ENCODE data around the gene ZGPAT.
"Not testable (repeated sequence)": the region's sequence is repeated elsewhere in the genome, so short reads cannot be mapped to it uniquely, and the experiment has no call there.

Gene ZGPAT

DNA sequence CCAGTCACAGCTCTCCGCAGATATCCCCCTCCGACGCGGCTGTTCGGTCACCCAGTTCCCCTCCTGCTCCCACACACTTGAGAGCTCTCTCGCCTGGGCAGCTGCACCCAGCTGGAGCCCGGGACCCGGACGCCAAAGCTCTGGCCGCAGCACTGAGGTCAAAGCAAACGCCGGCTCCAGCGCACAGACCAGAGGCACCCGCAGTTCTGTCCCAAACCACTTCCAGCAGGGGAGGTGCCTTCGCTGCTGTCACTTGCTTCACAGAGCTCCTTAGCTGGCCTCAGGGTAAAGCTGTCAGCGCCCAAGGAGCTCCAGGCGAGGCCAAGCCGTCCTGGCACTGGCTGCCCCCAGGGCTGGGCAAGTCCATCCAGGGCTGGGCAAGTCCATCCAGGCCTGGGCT is 59.6 kb downstream of the ZGPAT start:
- no peak for DNase-seq

- no peak for DNase-seq
These were observed 60.0 kb downstream of the ZGPAT start for GRCh38 chr20:63767886-63768285.

GRCh38 chr20:63768591-63769515 is 61.0 kb downstream of the ZGPAT start:
- DNase-seq: no peak

- no peak for DNase-seq
These were observed 62.1 kb downstream of the ZGPAT start for GRCh38 chr20:63769891-63770474.

DNA sequence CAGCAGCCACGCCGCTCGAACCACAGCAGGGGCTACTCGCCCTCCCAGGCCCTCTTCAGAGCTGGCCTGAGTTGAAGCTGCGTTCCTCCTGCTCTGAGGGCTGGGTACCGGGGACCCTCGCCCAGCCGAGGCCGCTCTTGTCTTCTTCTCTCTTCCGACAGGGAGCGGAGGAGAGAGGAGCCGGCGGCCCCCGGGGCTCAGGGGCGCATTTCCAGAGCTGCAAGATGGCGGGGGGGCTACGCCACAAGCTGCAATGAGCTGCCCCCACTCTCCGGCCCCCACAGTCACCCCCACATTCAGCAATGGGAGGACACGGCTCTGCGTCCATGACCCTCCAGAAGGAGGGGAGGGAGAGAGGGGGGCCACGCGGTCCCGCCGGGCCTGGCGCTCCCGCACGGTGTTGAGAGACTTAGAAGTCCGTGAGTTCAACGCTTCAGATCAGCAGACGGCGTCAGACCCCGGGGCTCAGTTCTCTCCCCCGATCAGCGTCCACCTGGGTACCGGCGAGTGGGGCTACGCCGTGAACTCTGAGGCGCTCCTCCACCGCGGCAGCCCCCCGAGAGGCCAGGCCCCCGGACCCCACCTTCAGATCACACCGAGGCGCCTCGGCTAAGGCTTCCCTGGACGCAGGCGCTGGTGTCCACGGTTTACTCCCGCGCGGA is 63.3 kb downstream of the ZGPAT start:
- no peak for DNase-seq

GRCh38 chr20:63772781-63773518 is 65.1 kb downstream of the ZGPAT start:
- DNase-seq: no peak

DNA sequence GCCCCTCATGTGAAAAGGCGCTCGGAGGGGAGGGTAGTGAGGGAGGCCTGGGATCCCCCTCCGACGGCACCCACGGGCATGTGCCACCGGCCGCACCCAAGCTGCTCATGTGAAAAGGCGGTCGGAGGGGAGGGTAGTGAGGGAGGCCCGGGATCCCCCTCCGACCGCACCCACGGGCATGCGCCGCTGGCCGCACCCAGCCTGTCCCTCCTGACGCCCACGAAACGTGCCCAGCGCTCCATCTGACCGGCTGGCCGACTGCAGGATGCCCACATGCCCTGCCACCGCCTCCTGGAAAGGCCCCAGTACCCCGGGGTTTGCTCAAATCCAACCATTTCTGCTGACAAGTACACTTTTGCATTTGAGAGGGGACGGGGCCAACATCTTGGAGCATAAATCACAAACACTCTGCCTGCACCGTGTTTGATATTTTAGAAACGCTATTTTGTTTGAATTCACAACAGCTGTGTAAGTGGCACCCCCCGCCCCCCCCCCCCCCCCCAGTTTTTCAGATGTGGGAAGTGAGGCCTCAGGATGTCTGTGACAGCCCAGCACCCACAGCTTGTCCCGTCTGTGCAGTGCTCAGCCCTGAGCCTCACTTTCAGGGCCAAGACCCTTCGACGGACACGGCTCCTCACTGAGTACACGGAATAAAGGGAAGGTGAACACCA is 65.9 kb downstream of the ZGPAT start:
- no peak for DNase-seq

DNA sequence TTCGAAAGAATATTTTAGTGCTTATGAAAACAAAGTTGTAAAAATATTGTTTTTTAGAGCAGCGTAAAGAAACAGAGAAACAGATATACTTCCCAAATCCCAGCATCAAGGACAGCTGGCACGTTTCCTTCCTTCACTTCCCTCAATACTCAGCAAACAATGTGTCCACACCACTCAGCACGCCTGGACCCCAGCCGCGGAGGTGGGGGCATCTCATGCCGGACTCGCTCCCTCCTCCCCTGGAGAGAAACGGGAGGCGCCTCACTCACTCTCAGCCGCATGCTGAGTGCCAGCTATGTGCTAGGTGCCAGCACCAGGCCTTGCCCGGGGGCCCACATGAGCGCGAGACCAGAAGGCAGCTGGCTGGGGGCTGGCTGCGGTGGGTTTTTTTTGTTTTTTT is 66.5 kb downstream of the ZGPAT start:
- no peak for DNase-seq

DNA sequence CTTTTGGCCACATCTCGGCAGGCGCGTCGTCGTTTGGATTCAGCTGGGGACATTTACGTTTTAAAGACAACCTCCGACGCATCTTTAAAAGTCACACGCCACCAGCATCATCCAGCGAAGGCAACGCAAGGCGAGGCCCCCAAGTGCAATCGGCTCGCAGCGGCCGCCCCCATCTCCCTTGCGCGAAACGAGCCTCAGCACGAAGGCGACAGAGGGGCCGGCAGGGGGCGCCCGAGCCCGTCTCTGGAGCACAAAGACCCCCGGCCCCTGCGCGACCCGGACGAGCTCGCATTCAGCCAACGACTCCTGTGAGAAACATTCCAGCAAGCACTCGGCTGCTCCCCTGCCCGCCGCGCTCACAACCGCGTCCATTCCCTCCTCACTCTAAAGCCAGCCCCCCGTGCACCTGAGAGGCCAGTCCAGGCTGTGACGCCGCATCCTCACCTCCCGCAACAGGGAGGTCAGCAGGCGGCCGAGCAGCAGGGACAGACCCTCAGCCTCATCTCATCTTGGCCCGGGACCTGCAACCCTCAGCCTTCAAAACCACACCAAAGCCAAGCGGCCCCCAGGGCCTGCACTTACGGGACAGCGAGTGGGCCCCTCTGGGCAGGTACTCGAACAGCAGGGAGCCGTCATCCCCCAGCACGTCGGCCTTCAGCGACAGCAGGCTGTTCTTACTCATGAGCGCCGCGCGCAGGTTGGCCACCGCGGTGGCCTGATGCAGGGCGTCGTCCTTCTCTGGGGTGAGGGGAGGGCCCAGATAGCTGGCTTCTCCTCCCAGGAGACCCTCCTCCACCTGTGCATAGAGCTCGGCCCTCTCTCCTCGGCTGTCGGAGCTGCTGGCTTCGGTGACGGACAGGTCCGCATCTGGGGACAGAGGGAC is 67.5 kb downstream of the ZGPAT start:
- DNase-seq: peak; percentile 35

GRCh38 chr20:63776875-63777274 is 69.0 kb downstream of the ZGPAT start:
- not testable (repeated sequence) for DNase-seq

GRCh38 chr20:63777614-63778013 is 69.8 kb downstream of the ZGPAT start:
- DNase-seq: no peak

DNA sequence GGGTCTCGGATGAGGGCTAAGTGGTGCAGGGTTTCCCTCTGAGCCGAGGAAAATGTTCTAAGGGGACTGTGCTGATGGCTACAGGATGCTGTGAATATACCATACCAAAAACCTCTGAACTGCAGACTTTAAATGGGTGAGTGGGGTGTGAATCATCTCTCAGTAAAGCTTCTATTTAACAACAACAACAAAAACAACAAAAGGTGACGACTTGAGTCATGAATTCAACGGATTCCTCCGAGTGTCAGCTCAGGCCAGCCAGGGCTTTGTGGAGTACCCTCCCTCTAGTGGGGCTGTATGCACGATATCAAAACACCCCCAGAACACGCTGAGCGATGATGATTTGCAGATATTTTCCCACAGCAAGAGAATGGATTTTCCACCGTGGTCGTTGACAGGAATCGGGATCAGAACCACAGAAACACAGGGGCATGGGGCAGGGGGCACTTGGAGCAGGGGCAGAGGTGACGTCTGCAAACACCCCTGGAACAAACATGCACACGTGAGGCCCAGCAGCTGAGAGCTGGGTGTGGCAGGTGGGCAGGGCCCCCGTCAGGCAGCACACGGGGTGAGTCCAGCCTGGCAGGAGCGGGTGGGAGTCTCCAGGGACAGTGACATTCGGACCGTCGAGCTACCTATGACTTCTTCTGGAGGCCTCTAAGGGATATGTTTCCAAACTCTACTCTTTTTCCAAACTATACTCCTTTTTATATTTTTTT is 70.4 kb downstream of the ZGPAT start:
- DNase-seq: no peak

GRCh38 chr20:63778857-63779256 is 71.0 kb downstream of the ZGPAT start:
- no peak for DNase-seq

DNA sequence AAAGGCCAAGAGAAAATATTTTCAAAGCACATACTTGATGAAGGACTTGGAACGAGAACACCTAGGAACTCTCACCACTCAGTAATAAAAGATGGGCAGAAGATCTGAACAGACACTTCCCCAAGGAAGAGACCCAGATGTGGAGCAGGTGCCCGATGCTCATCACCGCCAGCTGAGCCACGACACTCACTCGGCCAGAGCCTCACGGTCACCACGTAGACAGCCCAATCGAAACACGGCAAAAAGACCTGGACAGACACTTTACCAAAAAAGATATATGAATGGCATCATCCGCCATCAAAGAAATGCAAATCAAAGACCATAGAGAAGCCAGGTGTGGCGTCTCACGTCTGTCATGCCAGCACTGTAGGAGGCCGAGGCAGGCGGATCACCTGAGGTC is 73.3 kb downstream of the ZGPAT start:
- no peak for DNase-seq

DNA sequence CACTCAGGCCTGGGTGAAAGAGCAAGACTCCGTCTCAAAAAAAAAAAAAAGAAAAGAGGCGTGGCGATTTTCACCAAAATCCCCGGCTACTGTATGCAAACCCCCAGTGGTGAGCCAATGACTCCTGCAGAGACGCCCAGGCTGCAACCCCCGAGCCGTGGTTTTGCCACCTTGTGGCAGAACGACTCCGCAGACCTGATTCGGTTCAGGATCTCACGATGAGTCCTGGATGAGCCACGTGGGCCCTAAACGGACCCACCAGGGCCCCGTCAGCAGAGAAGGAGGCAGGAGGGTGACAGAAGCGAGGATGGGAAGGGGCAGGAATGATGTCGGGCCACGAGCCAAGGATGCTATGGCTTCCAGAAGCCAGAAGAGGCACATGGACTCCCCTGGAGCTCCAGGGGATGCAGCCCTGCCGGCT is 74.2 kb downstream of the ZGPAT start:
- peak; percentile 38 for DNase-seq

DNA sequence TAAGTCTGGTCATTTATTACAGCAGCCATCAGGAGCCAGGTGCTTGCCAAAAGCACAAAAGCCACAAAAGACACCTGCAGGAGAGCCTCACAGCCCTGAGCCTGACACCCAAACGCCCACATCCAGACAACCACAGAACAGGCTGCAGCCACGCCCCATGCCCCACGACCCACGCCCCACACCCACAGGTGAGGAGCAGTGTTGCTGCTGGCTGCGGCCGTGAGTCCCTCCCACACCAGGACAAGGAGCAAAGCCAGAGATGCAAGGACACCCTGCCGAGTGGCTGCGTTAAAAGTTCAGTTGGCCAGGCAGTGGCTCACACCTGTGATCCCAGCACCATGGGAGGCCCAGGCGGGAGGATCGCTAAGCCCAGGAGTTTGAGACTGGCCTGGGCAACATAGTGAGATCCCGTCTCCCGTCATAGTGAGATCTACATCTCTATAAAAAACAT is 74.7 kb downstream of the ZGPAT start:
- DNase-seq: no peak

GRCh38 chr20:63783970-63784369 is 76.1 kb downstream of the ZGPAT start:
- no peak for DNase-seq

GRCh38 chr20:63785691-63786131 is 77.9 kb downstream of the ZGPAT start:
- no peak for DNase-seq

All from activated naive CD4-positive, alpha-beta T cell treated with anti-CD3 and anti-CD28 coated beads, Interleukin-2, amount 50 U/mL, for 16 hours (primary cell).